Nephron (organoid): Measurements from ENCODE around the gene PPM1H.
"Not testable (repeated sequence)": the region's sequence is repeated elsewhere in the genome, so short reads cannot be mapped to it uniquely, and the experiment has no call there.

Experiments used
- H3K27ac Mint-ChIP-seq, 3 experiments: 2 replicates each; pipeline ENCODE4 v1.8.0; 2020; ENCODE audit warnings: mixed read lengths in 3 of 3, mild to moderate bottlenecking in 2 of 3, moderate library complexity in 1 of 3
- H3K27me3 Mint-ChIP-seq: 2 replicates; pipeline ENCODE4 v1.8.0; 2021; ENCODE audit warnings: low read depth, mild to moderate bottlenecking, moderate library complexity, mixed read lengths
- H3K36me3 Mint-ChIP-seq: 2 replicates; pipeline ENCODE4 v1.8.0; 2020; ENCODE audit warnings: low read depth, mixed read lengths
- H3K4me1 Mint-ChIP-seq: 2 replicates; pipeline ENCODE4 v1.8.0; 2020; ENCODE audit warnings: mixed read lengths
- H3K4me3 Mint-ChIP-seq, 3 experiments: 2 replicates each; pipeline ENCODE4 v1.8.0; 2020; ENCODE audit warnings: mild to moderate bottlenecking in 3 of 3, mixed read lengths in 3 of 3, moderate library complexity in 2 of 3
- H3K9me3 Mint-ChIP-seq: 2 replicates; pipeline ENCODE4 v1.8.0; 2020; ENCODE audit warnings: mixed read lengths
- TF ChIP-seq, protein P1 (sequence below), 3 experiments: fragments of 200-600 bp; sonication (generic); IDR thresholded peaks; one replicate each; pipeline ENCODE4 v1.5.0; 2021; ENCODE audit warnings: antibody characterized with exemption in 3 of 3; ENCODE audit not compliant: unreplicated experiment in 3 of 3

The PPM1H gene

DNA sequence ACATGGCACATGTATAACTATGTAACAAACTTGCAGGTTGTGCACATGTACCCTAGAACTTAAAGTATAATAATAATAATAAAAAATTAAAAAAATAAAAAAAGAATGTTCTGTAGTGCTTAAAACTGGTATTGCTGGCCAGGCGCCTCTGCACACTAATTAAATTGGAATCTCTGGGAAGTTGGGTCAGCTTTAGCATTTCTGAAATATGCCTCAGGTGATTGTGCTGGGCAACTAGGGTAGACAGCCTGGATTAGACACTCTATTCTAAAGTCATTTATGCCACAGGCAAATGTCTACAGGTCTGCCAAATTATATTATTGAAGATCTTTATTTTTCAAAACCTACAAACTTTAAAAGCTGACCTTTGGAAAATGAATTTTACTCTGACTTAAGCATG, 55.3 kb downstream of the PPM1H start:
- peaks cover 15% of the 10 kb centered on the region for H3K36me3 Mint-ChIP-seq
- peaks cover 2% of the 10 kb centered on the region for H3K9me3 Mint-ChIP-seq
- TF ChIP-seq, protein P1, sequence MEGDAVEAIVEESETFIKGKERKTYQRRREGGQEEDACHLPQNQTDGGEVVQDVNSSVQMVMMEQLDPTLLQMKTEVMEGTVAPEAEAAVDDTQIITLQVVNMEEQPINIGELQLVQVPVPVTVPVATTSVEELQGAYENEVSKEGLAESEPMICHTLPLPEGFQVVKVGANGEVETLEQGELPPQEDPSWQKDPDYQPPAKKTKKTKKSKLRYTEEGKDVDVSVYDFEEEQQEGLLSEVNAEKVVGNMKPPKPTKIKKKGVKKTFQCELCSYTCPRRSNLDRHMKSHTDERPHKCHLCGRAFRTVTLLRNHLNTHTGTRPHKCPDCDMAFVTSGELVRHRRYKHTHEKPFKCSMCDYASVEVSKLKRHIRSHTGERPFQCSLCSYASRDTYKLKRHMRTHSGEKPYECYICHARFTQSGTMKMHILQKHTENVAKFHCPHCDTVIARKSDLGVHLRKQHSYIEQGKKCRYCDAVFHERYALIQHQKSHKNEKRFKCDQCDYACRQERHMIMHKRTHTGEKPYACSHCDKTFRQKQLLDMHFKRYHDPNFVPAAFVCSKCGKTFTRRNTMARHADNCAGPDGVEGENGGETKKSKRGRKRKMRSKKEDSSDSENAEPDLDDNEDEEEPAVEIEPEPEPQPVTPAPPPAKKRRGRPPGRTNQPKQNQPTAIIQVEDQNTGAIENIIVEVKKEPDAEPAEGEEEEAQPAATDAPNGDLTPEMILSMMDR (IDR thresholded peaks at IDR 0.05; ENCODE audit: unreplicated experiment in 3 of 3), result no peak
- no peaks in the 10 kb centered on the region for H3K27me3 Mint-ChIP-seq
- no peak overlapping the region for H3K4me3 Mint-ChIP-seq
- H3K27ac Mint-ChIP-seq, result no peak overlapping the region
- peaks cover 26% of the 10 kb centered on the region for H3K4me1 Mint-ChIP-seq

DNA sequence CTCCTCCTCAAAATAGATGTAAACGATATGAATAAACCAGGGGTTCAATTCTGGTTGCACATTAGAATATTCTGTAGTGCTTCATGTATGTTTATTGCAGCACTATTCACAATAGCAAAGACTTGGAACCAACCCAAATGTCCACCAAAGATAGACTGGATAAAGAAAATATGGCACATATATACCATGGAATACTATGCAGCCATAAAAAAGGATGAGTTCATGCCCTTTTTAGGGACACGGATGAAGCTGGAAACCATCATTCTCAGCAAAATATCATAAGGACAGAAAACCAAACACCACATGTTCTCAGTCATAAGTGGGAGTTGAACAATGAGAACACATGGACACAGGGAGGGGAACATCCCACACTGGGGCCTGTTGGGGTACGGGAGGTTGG, 55.7 kb downstream of the PPM1H start:
- H3K27me3 Mint-ChIP-seq, H3K9me3 Mint-ChIP-seq: not testable (repeated sequence)

DNA sequence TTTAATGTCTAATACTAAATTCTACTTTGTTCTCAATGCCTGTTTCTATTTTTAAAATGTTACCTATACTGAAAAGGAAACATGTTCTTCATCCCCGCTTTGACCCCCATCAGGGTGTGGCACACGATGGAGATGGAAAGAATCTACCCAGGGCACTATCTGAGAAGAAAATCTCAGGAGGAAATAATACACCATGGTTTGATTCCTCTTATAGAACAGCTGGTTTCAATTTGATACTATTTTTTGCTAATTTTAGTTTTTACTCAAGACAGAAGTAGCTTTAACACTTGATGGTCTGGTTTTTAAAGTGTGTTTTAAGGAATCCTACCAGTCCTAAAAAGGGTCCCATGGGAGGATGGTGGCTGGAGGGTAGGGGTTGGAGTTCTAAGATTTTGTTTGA, 56.7 kb downstream of the PPM1H start:
- TF ChIP-seq, protein P1 (IDR thresholded peaks at IDR 0.05; ENCODE audit: unreplicated experiment in 3 of 3), result no peak
- Mint-ChIP-seq H3K4me1 (peaks cover 26% of the 10 kb centered on the region), H3K27ac (peak overlapping the region in 2 of 3 experiments; percentile 50 to 55), H3K9me3 (peaks cover 2% of the 10 kb centered on the region), H3K4me3 (no peak overlapping the region), H3K36me3 (peaks cover 14% of the 10 kb centered on the region), H3K27me3 (no peaks in the 10 kb centered on the region)

More for the DNA sequence above, 55.7 kb downstream of the PPM1H start:
- H3K4me1 Mint-ChIP-seq, result peaks cover 26% of the 10 kb centered on the region
- peaks cover 14% of the 10 kb centered on the region for H3K36me3 Mint-ChIP-seq
- not testable (repeated sequence) for H3K4me3 Mint-ChIP-seq, H3K27ac Mint-ChIP-seq

DNA sequence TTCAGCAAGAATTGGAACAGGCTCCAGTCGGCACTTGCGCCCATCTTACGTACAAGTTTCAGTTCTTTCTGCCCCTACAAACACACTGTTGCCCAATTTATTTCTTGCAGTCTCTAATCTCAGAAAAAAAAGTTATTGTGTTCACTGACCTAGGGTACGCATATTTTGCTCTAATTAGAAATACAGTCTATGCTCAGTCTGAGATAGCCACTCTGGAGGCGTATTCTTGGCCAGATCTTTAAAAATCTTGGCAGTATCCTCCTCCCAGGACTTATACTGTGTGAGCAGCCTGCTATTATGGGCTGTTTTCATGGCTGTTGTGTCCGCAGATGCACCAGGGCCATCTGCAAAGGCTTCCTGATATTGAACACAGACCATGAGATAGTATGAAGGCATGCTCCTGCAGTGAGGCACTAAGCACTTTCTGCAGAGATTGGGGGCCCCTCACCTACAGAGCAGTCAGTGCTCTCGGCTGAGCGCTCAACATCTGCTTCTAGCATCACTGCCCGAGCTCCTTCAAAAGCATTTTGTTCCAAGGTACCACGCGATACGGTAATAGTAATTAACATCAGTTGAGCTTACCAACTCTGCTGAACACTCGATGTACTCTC, 57.9 kb downstream of the PPM1H start:
- Mint-ChIP-seq H3K4me3 (no peak overlapping the region), H3K4me1 (peaks cover 24% of the 10 kb centered on the region), H3K36me3 (peaks cover 14% of the 10 kb centered on the region), H3K27ac (peak overlapping the region in 2 of 3 experiments; percentile 33 to 75), H3K9me3 (peaks cover 2% of the 10 kb centered on the region), H3K27me3 (no peaks in the 10 kb centered on the region)
- TF ChIP-seq, protein P1 (IDR thresholded peaks at IDR 0.05; ENCODE audit: unreplicated experiment in 3 of 3), result no peak

DNA sequence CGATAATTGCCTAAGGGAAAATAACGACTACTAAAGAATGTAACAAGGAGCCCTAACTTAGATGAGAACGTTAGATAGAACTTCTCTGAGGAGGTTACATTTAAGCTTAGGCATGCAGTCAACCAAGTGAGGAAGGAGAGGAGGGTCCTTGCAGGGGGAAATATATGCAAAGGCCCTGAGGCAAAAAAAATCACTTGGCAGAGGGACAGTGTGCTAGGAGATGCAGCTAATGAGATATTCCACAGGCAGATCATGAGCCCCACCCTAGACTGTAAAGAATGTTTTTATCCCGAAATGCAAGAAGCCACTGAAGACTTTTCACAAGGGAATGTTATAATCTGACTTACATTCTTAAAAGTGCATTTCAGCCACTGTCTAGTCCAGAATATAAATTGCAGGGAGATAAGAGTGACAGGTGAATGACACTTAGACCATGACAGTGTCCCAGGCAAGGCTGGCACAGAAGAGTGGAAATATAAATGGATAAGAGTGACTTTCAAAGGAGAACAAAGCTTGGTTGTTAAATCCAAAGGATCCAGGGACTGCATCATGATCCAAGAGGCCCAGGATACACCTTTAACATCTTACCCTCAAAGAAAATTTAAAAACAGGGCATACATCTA, 61.0 kb downstream of the PPM1H start:
- Mint-ChIP-seq H3K36me3 (peaks cover 20% of the 10 kb centered on the region), H3K27me3 (no peaks in the 10 kb centered on the region), H3K4me1 (peaks cover 19% of the 10 kb centered on the region), H3K9me3 (peaks cover 8% of the 10 kb centered on the region), H3K4me3 (no peak overlapping the region), H3K27ac (no peak overlapping the region)
- TF ChIP-seq, protein P1 (IDR thresholded peaks at IDR 0.05; ENCODE audit: unreplicated experiment in 3 of 3), result no peak

DNA sequence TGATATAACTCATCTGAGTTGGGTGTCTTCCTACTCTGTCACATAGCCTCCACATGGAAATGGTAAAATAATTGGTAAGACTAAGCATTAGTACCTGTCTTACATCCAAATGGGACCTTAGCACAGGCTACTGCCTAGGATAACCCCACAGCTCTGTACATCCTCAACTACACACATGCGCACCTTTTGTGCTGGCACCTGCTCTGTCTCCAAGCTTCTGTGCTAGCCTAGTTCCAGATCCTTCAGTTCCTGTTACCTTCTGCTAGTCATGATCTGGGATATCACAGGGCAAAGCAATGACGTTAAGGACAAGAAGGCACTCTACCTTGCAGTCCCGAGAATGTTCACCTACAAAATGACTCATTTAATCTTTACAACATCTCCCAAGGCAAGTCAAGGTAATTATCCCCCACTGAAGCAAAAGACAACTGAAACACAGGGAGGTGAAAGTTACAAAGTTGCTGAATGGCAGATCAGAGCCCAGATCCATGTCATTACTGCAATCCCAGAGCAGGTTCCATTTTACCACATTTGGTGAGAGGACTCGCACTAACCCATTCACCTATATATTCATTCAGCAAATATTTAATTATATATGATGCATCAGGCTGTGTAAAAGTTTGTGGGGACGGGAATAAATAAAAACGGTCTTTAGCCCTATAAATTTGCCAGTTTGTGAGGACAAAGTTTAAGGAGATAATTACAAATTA, 61.7 kb downstream of the PPM1H start:
- H3K27ac Mint-ChIP-seq, result no peak overlapping the region
- H3K9me3 Mint-ChIP-seq, result peaks cover 8% of the 10 kb centered on the region
- TF ChIP-seq, protein P1 (IDR thresholded peaks at IDR 0.05; ENCODE audit: unreplicated experiment in 3 of 3), result no peak
- peaks cover 18% of the 10 kb centered on the region for H3K4me1 Mint-ChIP-seq
- peaks cover 20% of the 10 kb centered on the region for H3K36me3 Mint-ChIP-seq
- no peaks in the 10 kb centered on the region for H3K27me3 Mint-ChIP-seq
- no peak overlapping the region for H3K4me3 Mint-ChIP-seq
